WTC11 (cell line): ENCODE results near the gene THBD.

Experiments used
- CBFB ChIP-seq: sonication (generic); formaldehyde crosslinking; IDR thresholded peaks from 2 replicates; pipeline ENCODE4 v1.8.1; 2022; ENCODE audit warnings: mild to moderate bottlenecking, low read depth, missing genetic modification reagents
- CTCF ChIP-seq: fragments of 200-600 bp; IDR thresholded peaks from 2 replicates; pipeline ENCODE4 v1.8.0; 2022; ENCODE audit warnings: antibody characterized with exemption
- FOXP1 ChIP-seq: sonication (generic); formaldehyde crosslinking; IDR thresholded peaks from 2 replicates; pipeline ENCODE4 v1.8.0; 2022; ENCODE audit warnings: missing genetic modification reagents, mild to moderate bottlenecking, moderate library complexity, borderline replicate concordance
- JUN ChIP-seq: sonication (generic); formaldehyde crosslinking; IDR thresholded peaks from 2 replicates; pipeline ENCODE4 v1.8.0; 2023; ENCODE audit warnings: mild to moderate bottlenecking, missing genetic modification reagents
- MAX ChIP-seq: sonication (generic); formaldehyde crosslinking; IDR thresholded peaks from 2 replicates; pipeline ENCODE4 v1.8.0; 2022; ENCODE audit warnings: mild to moderate bottlenecking, missing genetic modification reagents

- TF ChIP-seq MAX (CRISPR knock-in tag) (no peak), CTCF (no peak), FOXP1 (CRISPR knock-in tag) (no peak), JUN (CRISPR knock-in tag) (no peak), CBFB (CRISPR knock-in tag) (no peak)
These were observed 15.6 kb downstream of the THBD start for GRCh38 chr20:23033918-23034317.
